Heart right ventricle (tissue), 16 donors: ENCODE data around the gene HIBCH. TPM values are rescaled to one million over a fixed set of nuclear protein-coding genes. Genes with fewer than 3 reads are reported as not detected.
A peak's percentile ranks its signal among the peaks of the same experiment; 100 is the strongest.

Experiments
- ATAC-seq, 8 donors: fragments of 200-7000 bp; cut with Tn5 transposase; one replicate each; pipeline ENCODE4 v1.9.1; 2020; ENCODE audit warnings: mild to moderate bottlenecking in 8 of 8, moderate library complexity in 8 of 8, moderate number of reproducible peaks in 1 of 8
- DNase-seq, 2 donors: peaks; one replicate each; pipeline ENCODE4 v3.0.0-alpha.2; 2020
- H3K27ac ChIP-seq, 10 donors: fragments of 200-600 bp; sonication (generic) in 2 of 10; one replicate each; pipeline versions ENCODE4 v1.5.0 to v1.8.0; 2020 to 2022; ENCODE audit warnings: mild to moderate bottlenecking in 3 of 10
- H3K27me3 ChIP-seq, 7 donors: fragments of 200-600 bp; one replicate each; pipeline ENCODE4 v1.8.0; 2021 to 2022; ENCODE audit warnings: mild to moderate bottlenecking in 2 of 7
- H3K36me3 ChIP-seq, 9 donors: fragments of 200-600 bp; sonication (generic) in 1 of 9; one replicate each; pipeline versions ENCODE4 v1.5.0 to v1.8.0; 2020 to 2022; ENCODE audit warnings: mild to moderate bottlenecking in 2 of 9
- H3K4me1 ChIP-seq, 9 donors: fragments of 200-600 bp; sonication (generic) in 1 of 9; one replicate each; pipeline versions ENCODE4 v1.5.0 to v1.8.0; 2020 to 2022; ENCODE audit warnings: mild to moderate bottlenecking in 4 of 9
- H3K4me3 ChIP-seq, 10 donors: fragments of 200-600 bp; sonication (generic) in 2 of 10; one replicate each; pipeline versions ENCODE4 v1.5.0 to v1.8.0; 2020 to 2022; ENCODE audit warnings: mild to moderate bottlenecking in 7 of 10, moderate library complexity in 2 of 10
- H3K9me3 ChIP-seq, 11 donors: fragments of 200-600 bp in 10 of 11; sonication (generic) in 2 of 11; one replicate each; pipeline versions ENCODE4 v1.5.0 to v1.8.0; 2013 to 2022; ENCODE audit warnings: mild to moderate bottlenecking in 2 of 11, control low read depth in 1 of 11, moderate library complexity in 1 of 11
- CTCF ChIP-seq, 9 donors: fragments of 200-600 bp; sonication (generic) in 2 of 9; IDR thresholded peaks; one replicate each; pipeline versions ENCODE4 v1.5.0 to v1.8.0; 2021 to 2022; ENCODE audit warnings: antibody characterized with exemption in 9 of 9, mild to moderate bottlenecking in 5 of 9, moderate library complexity in 1 of 9
- WGBS, 2 donors: extraction: QIAGEN DNeasy Blood & Tissue Kit; methylation state at CpG; one replicate each; pipeline ENCODE4 v1.1.7; 2013; ENCODE audit warnings: inconsistent platforms in 1 of 2; 5-methylcytosine and 5-hydroxymethylcytosine counted together
- intact Hi-C, 10 donors: fragments of 100-400 bp; cut with DNase I; formaldehyde crosslinking; loops; one replicate each; pipeline versions ENCODE4 v1.11.1 to v1.14.2; 2022
- polyA plus RNA-seq, 2 donors: library from polyadenylated mRNA; stranded (reverse); fragments of 200-250 nt; gene quantifications; one replicate each; pipeline ENCODE4 v1.2.3, GENCODE V29; 2013
- total RNA-seq, 10 donors: library from RNA; stranded (reverse); fragmentation: NEBNext Ultra II Directional in 3 of 10; extraction: Animal tissue kit (Norgen Biotek cat#: 25700) in 3 of 10; gene quantifications; one replicate each; pipeline versions ENCODE4 v1.2.1 to v1.2.4, GENCODE V29; 2021 to 2023
- donor health status: Arrhythmogenic right ventricular cardiomyopathy.
- donor health status: ischemic (EF 13 %, LVEDD 7.1; RV severe dilation, severe dysfunction).
- donor health status: healthy with polysubstance abuse.
- donor health status: DM: no; HTN: yes; CAD: no.
- donor health status: DM: no; HTN: no; CAD: no.
- donor health status: ischemic (EF 25% LVEDD 6.9; RV normal size, moderate dysfunction).
- donor health status: ischemic (EF 25% LVEDD 5.7; RV mildly dilated, moderate dysfunction).
- donor health status: healthy.
- donor health status: DM: yes; HTN: yes; CAD: no.
- donor health status: Ischemic cardiomyopathy.
- donor health status: ischemic (EF 35%, LVEDD 5.7; RV mildly dilated, moderate dysfunction).
- donor health status: nonischemic (EF 11% LVEDD 7.7; RV severe dilation, severe dysfunction).
- donor health status: DM: yes; HTN: yes; CAD: no.
- donor health status: PGD.
- donor health status: ischemic (EF 29% LVEDD 5.4; RV normal size, mild dysfunction).
- donor health status: nonischemic (EF 23%, LVEDD 6.1; RV moderate dilation, normal function).

HIBCH gene
- total and polyA plus RNA-seq, 12 donors, result 7.7 to 38.4 (median 24.8) TPM

GRCh38 chr2:190350371-190350770, 30.7 kb upstream of the HIBCH start:
- no peak overlapping the region for H3K27ac ChIP-seq
- H3K36me3 ChIP-seq, result peaks cover 0 to 14% (median 0%) of the 10 kb centered on the region in 9 donors
- H3K4me1 ChIP-seq, result peaks cover 0 to 58% (median 20%) of the 10 kb centered on the region in 9 donors
- DNase-seq (no peak), ATAC-seq (no peak)
- no peak for TF ChIP-seq CTCF (IDR thresholded peaks at IDR 0.05)
- intact Hi-C loops, result no loop called here
- H3K9me3 ChIP-seq, result no peaks in the 10 kb centered on the region
- no peak overlapping the region for H3K4me3 ChIP-seq
- H3K27me3 ChIP-seq, result no peaks in the 10 kb centered on the region

GRCh38 chr2:190344276-190344827, 24.7 kb upstream of the HIBCH start:
- Histone ChIP-seq H3K9me3 (no peaks in the 10 kb centered on the region), H3K4me1 (peaks cover 0 to 38% (median 25%) of the 10 kb centered on the region in 9 donors), H3K27ac (peak overlapping the region; percentile 68 to 97 (median 92)), H3K27me3 (no peaks in the 10 kb centered on the region), H3K4me3 (peak overlapping the region; percentile 27 to 79 (median 74)), H3K36me3 (peaks cover 0 to 14% (median 0%) of the 10 kb centered on the region in 9 donors)
- intact Hi-C loops, result no loop called here
- DNase-seq (peak in 1 of 2 donors; percentile 59), ATAC-seq (peak; percentile 57 to 76 (median 62))
- peak in 8 of 9 donors; percentile 7 to 71 (median 44) for TF ChIP-seq CTCF (IDR thresholded peaks at IDR 0.05)
- 20 to 24% methylated on average over 7 of the region's 7 CpGs for WGBS, 2 donors

DNA sequence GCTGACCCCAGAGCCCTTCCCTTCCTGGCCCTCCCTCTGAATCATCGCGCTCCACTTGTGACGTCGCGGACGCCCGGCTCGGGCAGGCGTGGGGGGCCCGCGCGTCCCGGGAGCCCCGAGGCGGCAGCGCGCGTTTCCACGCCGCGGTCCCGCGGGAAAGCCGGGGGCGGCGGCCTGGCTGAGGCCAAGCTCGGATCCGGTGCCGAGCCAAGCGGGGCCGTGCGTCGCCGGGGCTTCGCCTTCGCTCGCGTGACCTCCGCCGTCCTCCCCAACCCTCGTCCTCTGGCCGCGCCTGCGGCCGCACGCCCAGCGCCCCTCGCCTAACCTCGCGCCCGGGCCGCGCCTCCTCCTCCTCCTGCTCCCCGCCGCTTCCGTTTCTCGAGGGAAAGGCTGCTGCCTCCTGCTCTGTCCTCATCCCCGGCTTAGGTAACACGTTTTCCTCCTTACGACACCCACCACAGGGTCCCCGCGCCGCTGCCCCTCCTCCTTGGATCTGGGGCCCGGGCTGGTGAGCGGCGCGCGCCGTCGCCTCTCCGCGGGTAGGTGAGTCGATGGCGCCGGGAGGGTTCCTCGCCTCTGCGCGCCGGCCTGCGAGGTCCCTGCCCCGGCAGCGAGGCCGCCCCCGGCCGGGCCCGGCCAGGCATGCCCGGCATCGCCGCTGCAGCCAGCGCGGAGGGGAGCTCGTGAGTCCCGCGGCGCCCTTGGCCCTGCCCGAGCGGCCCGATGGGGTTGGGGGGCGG, 24.1 kb upstream of the HIBCH start, which contains the start of gene INPP1:
Gene INPP1, plus strand, starts transcription at position 54 of the 740 bp plus-strand sequence. CDS start 16,514 bp downstream, outside the sequence.
- intact Hi-C loops, result no loop called here
- WGBS, 2 donors, result 0 to 1% methylated on average over 98 to 99 of the region's 99 CpGs
- H3K9me3 ChIP-seq, result no peaks in the 10 kb centered on the region
- peak within 1 kb of the TSS; percentile 68 to 97 (median 92) for H3K27ac ChIP-seq
- H3K4me1 ChIP-seq, result peaks cover 0 to 38% (median 25%) of the 10 kb centered on the region in 9 donors
- peak; percentile 91 to 95 (median 93) for ATAC-seq
- peak within 1 kb of the TSS; percentile 27 to 79 (median 74) for H3K4me3 ChIP-seq
- peaks cover 0 to 9% (median 0%) of the 10 kb centered on the region in 9 donors for H3K36me3 ChIP-seq
- peak; percentile 78 to 86 for DNase-seq
- H3K27me3 ChIP-seq, result no peaks in the 10 kb centered on the region
- TF ChIP-seq CTCF (IDR thresholded peaks at IDR 0.05), result no peak

DNA sequence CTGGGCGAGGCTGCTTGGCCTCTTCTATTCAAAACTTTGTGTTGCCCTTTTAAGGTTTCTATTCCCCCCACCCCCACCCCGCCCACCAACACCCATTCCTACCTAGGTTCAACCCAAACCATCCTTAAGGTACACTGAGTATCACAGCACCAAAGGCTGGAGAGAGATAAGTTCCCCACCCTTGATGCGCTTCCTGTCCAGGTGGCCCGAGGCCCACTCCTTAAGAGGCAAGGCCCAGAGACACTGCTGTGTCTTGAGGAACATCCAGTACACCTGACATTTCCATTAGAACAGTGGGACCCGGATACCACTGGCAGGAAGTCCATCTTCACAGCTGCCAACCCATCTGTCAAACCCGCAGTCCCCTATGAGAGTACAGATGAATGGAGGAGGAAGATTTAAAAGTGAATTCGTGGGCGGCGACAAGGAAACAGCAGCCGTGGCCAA, 23.5 kb upstream of the HIBCH start:
- ATAC-seq, result peak in 2 of 8 donors; percentile 55 to 82

More for the DNA sequence above, 23.5 kb upstream of the HIBCH start:
- H3K9me3 ChIP-seq, result no peaks in the 10 kb centered on the region
- intact Hi-C loops, result no loop called here
- peaks cover 0 to 38% (median 25%) of the 10 kb centered on the region in 9 donors for H3K4me1 ChIP-seq
- TF ChIP-seq CTCF (IDR thresholded peaks at IDR 0.05), result no peak
- peaks cover 0 to 6% (median 0%) of the 10 kb centered on the region in 9 donors for H3K36me3 ChIP-seq
- no peak for DNase-seq
- H3K4me3 ChIP-seq, result peak overlapping the region in 9 of 10 donors; percentile 50 to 79 (median 74)
- H3K27ac ChIP-seq, result peak overlapping the region; percentile 68 to 97 (median 92)
- whole genome bisulfite sequencing, 2 donors, result 30 to 35% methylated on average over 10 of the region's 10 CpGs
- no peaks in the 10 kb centered on the region for H3K27me3 ChIP-seq
